Measurements from ENCODE around the gene RNASE9. TPM values are rescaled to one million over a fixed set of nuclear protein-coding genes. Genes with fewer than 3 reads are reported as not detected.
A peak's percentile ranks its signal among the peaks of the same experiment; 100 is the strongest.

RNASE9 gene
- polyA plus RNA-seq (2013): not detected in 2 replicates

GRCh38 chr14:20560961-20561360, at the start of gene RNASE9:
Gene RNASE9 (minus strand): TSS chr14:20561047.
- H4K91ac ChIP-seq (ENCODE audit: low read depth, low read length): no peak within 1 kb of the TSS
- no CpG with 5 or more reads among the region's 3 CpGs for WGBS (ENCODE audit: extremely low coverage, insufficient coverage, insufficient read length)

GRCh38 chr14:20610002-20610765, 49.3 kb upstream of the RNASE9 start:
- Histone ChIP-seq H3K14ac (ENCODE audit: low read length) (no peak overlapping the region), H3K9me3 (ENCODE audit: insufficient read depth, low read depth, low read length) (no peaks in the 10 kb centered on the region), H4K12ac (ENCODE audit: low read depth, low read length) (no peak overlapping the region), H2BK12ac (ENCODE audit: low read length) (no peak overlapping the region), H3K79me2 (ENCODE audit: control insufficient read depth, insufficient read depth, low read length, poor library complexity) (peaks cover 2% of the 10 kb centered on the region), H2AFZ (ENCODE audit: insufficient read depth, low read length, poor library complexity) (no peak overlapping the region), H3K4me1 (ENCODE audit: control insufficient read depth in 1 of 2, insufficient read depth in 2 of 2, low read length in 2 of 2) (no peaks in the 10 kb centered on the region), H2AK5ac (ENCODE audit: low read length) (no peak overlapping the region), H3K23ac (ENCODE audit: low read length) (no peak overlapping the region), H3K36me3 (ENCODE audit: control insufficient read depth in 1 of 2, insufficient read depth in 2 of 2, low read length in 2 of 2) (no peaks in the 10 kb centered on the region), H2BK120ac (ENCODE audit: insufficient read depth, low read length, poor library complexity) (no peak overlapping the region), H3K18ac (ENCODE audit: low read length) (no peak overlapping the region), H3K4me2 (ENCODE audit: low read length) (peak overlapping the region; percentile 68), H4K91ac (ENCODE audit: low read depth, low read length) (no peak overlapping the region), H3K27me3 (ENCODE audit: insufficient read depth, low read length) (no peaks in the 10 kb centered on the region), H3K79me1 (ENCODE audit: low read length) (no peaks in the 10 kb centered on the region), H4K8ac (ENCODE audit: low read depth, low read length) (no peak overlapping the region), H3K9ac (ENCODE audit: low read length) (no peak overlapping the region), H3K27ac (ENCODE audit: low read depth, low read length) (no peak overlapping the region), H3K4me3 (ENCODE audit: low read depth, low read length) (peak overlapping the region; percentile 87), H2BK5ac (ENCODE audit: low read depth, low read length, poor library complexity) (no peak overlapping the region), H3K4ac (ENCODE audit: low read depth, low read length) (no peak overlapping the region)
- DNase-seq: peak; percentile 64 to 77
- no CpG with 5 or more reads among the region's 27 CpGs for WGBS (ENCODE audit: extremely low coverage, insufficient coverage, insufficient read length)

More at GRCh38 chr14:20560961-20561360, at the start of gene RNASE9:
- no peak within 1 kb of the TSS for H4K12ac ChIP-seq (ENCODE audit: low read depth, low read length)
- H3K4me1 ChIP-seq (ENCODE audit: control insufficient read depth in 1 of 2, insufficient read depth in 2 of 2, low read length in 2 of 2): peaks cover 0 to 2% of the 10 kb centered on the region in 2 experiments
- no peak for DNase-seq
- no peak within 1 kb of the TSS for H3K18ac ChIP-seq (ENCODE audit: low read length)
- no peak within 1 kb of the TSS for H3K4me2 ChIP-seq (ENCODE audit: low read length)
- no peak within 1 kb of the TSS for H3K14ac ChIP-seq (ENCODE audit: low read length)
- no peak within 1 kb of the TSS for H4K8ac ChIP-seq (ENCODE audit: low read depth, low read length)
- no peak within 1 kb of the TSS for H2BK12ac ChIP-seq (ENCODE audit: low read length)
- H2AK5ac ChIP-seq (ENCODE audit: low read length): no peak within 1 kb of the TSS
- no peak within 1 kb of the TSS for H3K4ac ChIP-seq (ENCODE audit: low read depth, low read length)
- H3K36me3 ChIP-seq (ENCODE audit: control insufficient read depth in 1 of 2, insufficient read depth in 2 of 2, low read length in 2 of 2): no peaks in the 10 kb centered on the region
- H3K9ac ChIP-seq (ENCODE audit: low read length): no peak within 1 kb of the TSS
- no peaks in the 10 kb centered on the region for H3K79me2 ChIP-seq (ENCODE audit: control insufficient read depth, insufficient read depth, low read length, poor library complexity)
- H3K9me3 ChIP-seq (ENCODE audit: insufficient read depth, low read depth, low read length): no peaks in the 10 kb centered on the region
- no peak within 1 kb of the TSS for H2BK120ac ChIP-seq (ENCODE audit: insufficient read depth, low read length, poor library complexity)
- no peak within 1 kb of the TSS for H2BK5ac ChIP-seq (ENCODE audit: low read depth, low read length, poor library complexity)
- no peak within 1 kb of the TSS for H3K4me3 ChIP-seq (ENCODE audit: low read depth, low read length)
- H3K27ac ChIP-seq (ENCODE audit: low read depth, low read length): no peak within 1 kb of the TSS
- H2AFZ ChIP-seq (ENCODE audit: insufficient read depth, low read length, poor library complexity): no peak within 1 kb of the TSS
- no peak within 1 kb of the TSS for H3K23ac ChIP-seq (ENCODE audit: low read length)
- no peaks in the 10 kb centered on the region for H3K79me1 ChIP-seq (ENCODE audit: low read length)
- H3K27me3 ChIP-seq (ENCODE audit: insufficient read depth, low read length): no peaks in the 10 kb centered on the region

GRCh38 chr14:20609215-20610001, 48.6 kb upstream of the RNASE9 start:
- no peak overlapping the region for H2AK5ac ChIP-seq (ENCODE audit: low read length)
- WGBS (ENCODE audit: extremely low coverage, insufficient coverage, insufficient read length): no CpG with 5 or more reads among the region's 44 CpGs
- DNase-seq: peak; percentile 69 to 98

GRCh38 chr14:20608383-20609110, 47.7 kb upstream of the RNASE9 start:
- Histone ChIP-seq H3K9ac (ENCODE audit: low read length) (no peak overlapping the region), H3K14ac (ENCODE audit: low read length) (no peak overlapping the region), H3K79me2 (ENCODE audit: control insufficient read depth, insufficient read depth, low read length, poor library complexity) (peaks cover 2% of the 10 kb centered on the region), H3K4me2 (ENCODE audit: low read length) (no peak overlapping the region), H3K4me3 (ENCODE audit: low read depth, low read length) (no peak overlapping the region), H3K27me3 (ENCODE audit: insufficient read depth, low read length) (no peaks in the 10 kb centered on the region), H2AK5ac (ENCODE audit: low read length) (no peak overlapping the region), H3K4me1 (ENCODE audit: control insufficient read depth in 1 of 2, insufficient read depth in 2 of 2, low read length in 2 of 2) (no peaks in the 10 kb centered on the region), H3K36me3 (ENCODE audit: control insufficient read depth in 1 of 2, insufficient read depth in 2 of 2, low read length in 2 of 2) (no peaks in the 10 kb centered on the region), H3K4ac (ENCODE audit: low read depth, low read length) (no peak overlapping the region), H4K91ac (ENCODE audit: low read depth, low read length) (no peak overlapping the region), H2BK5ac (ENCODE audit: low read depth, low read length, poor library complexity) (no peak overlapping the region), H3K27ac (ENCODE audit: low read depth, low read length) (no peak overlapping the region), H3K18ac (ENCODE audit: low read length) (no peak overlapping the region), H4K8ac (ENCODE audit: low read depth, low read length) (no peak overlapping the region), H3K79me1 (ENCODE audit: low read length) (no peaks in the 10 kb centered on the region), H2BK12ac (ENCODE audit: low read length) (no peak overlapping the region), H2BK120ac (ENCODE audit: insufficient read depth, low read length, poor library complexity) (no peak overlapping the region), H3K9me3 (ENCODE audit: insufficient read depth, low read depth, low read length) (no peaks in the 10 kb centered on the region), H4K12ac (ENCODE audit: low read depth, low read length) (no peak overlapping the region), H2AFZ (ENCODE audit: insufficient read depth, low read length, poor library complexity) (no peak overlapping the region), H3K23ac (ENCODE audit: low read length) (no peak overlapping the region)
- no CpG with 5 or more reads among the region's 7 CpGs for WGBS (ENCODE audit: extremely low coverage, insufficient coverage, insufficient read length)
- no peak for DNase-seq

More at GRCh38 chr14:20609215-20610001, 48.6 kb upstream of the RNASE9 start:
- no peaks in the 10 kb centered on the region for H3K9me3 ChIP-seq (ENCODE audit: insufficient read depth, low read depth, low read length)
- no peak overlapping the region for H3K9ac ChIP-seq (ENCODE audit: low read length)
- peak overlapping the region; percentile 95 for H2AFZ ChIP-seq (ENCODE audit: insufficient read depth, low read length, poor library complexity)
- no peak overlapping the region for H3K14ac ChIP-seq (ENCODE audit: low read length)
- H2BK12ac ChIP-seq (ENCODE audit: low read length): no peak overlapping the region
- no peaks in the 10 kb centered on the region for H3K27me3 ChIP-seq (ENCODE audit: insufficient read depth, low read length)
- no peaks in the 10 kb centered on the region for H3K4me1 ChIP-seq (ENCODE audit: control insufficient read depth in 1 of 2, insufficient read depth in 2 of 2, low read length in 2 of 2)
- no peak overlapping the region for H2BK120ac ChIP-seq (ENCODE audit: insufficient read depth, low read length, poor library complexity)
- no peak overlapping the region for H3K27ac ChIP-seq (ENCODE audit: low read depth, low read length)
- H3K4me2 ChIP-seq (ENCODE audit: low read length): peak overlapping the region; percentile 68
- H3K4ac ChIP-seq (ENCODE audit: low read depth, low read length): no peak overlapping the region
- no peak overlapping the region for H3K18ac ChIP-seq (ENCODE audit: low read length)
- H4K8ac ChIP-seq (ENCODE audit: low read depth, low read length): no peak overlapping the region
- H3K79me2 ChIP-seq (ENCODE audit: control insufficient read depth, insufficient read depth, low read length, poor library complexity): peaks cover 2% of the 10 kb centered on the region
- H4K91ac ChIP-seq (ENCODE audit: low read depth, low read length): no peak overlapping the region
- peak overlapping the region; percentile 58 for H4K12ac ChIP-seq (ENCODE audit: low read depth, low read length)
- peak overlapping the region; percentile 87 for H3K4me3 ChIP-seq (ENCODE audit: low read depth, low read length)
- no peak overlapping the region for H2BK5ac ChIP-seq (ENCODE audit: low read depth, low read length, poor library complexity)
- H3K23ac ChIP-seq (ENCODE audit: low read length): no peak overlapping the region
- no peaks in the 10 kb centered on the region for H3K36me3 ChIP-seq (ENCODE audit: control insufficient read depth in 1 of 2, insufficient read depth in 2 of 2, low read length in 2 of 2)
- H3K79me1 ChIP-seq (ENCODE audit: low read length): no peaks in the 10 kb centered on the region
